OCI-LY3 (cell line): ENCODE data around the gene CATSPER4.

ENCODE experiments used
- H2AFZ ChIP-seq: fragments of 200-600, 300-600 bp; shearing (Covaris generic); 2 replicates; pipeline ENCODE4 v1.6.0; 2014; ENCODE audit warnings: antibody characterized with exemption, low read depth, low read length
- H3K27ac ChIP-seq: fragments of 200-600, 300-600 bp; sonication (generic); 2 replicates; pipeline ENCODE4 v1.5.1; 2014; ENCODE audit warnings: mild to moderate bottlenecking, low read length, moderate library complexity, mixed read lengths
- H3K27me3 ChIP-seq: fragments of 200-600, 300-600 bp; sonication (generic); 2 replicates; pipeline ENCODE4 v1.6.1; 2014; ENCODE audit warnings: low read depth, low read length, mixed read lengths
- H3K36me3 ChIP-seq: fragments of 200-600, 300-600 bp; sonication (generic); replicated peaks from 2 replicates; pipeline ENCODE3; 2014; ENCODE audit warnings: low read depth, low read length, mixed read lengths
- H3K4me1 ChIP-seq: fragments of 300-600, 200-600 bp; sonication (generic); 2 replicates; pipeline ENCODE4 v1.6.1; 2014; ENCODE audit warnings: low read length, mixed read lengths
- H3K4me2 ChIP-seq: fragments of 200-600, 300-600 bp; sonication (generic); 2 replicates; pipeline ENCODE4 v1.6.1; 2014; ENCODE audit warnings: low read length, mixed read lengths
- H3K4me3 ChIP-seq: fragments of 300-600, 200-600 bp; sonication (generic); 2 replicates; pipeline ENCODE4 v1.5.1; 2014; ENCODE audit warnings: antibody characterized with exemption, mild to moderate bottlenecking, low read length, moderate library complexity
- H3K79me2 ChIP-seq: fragments of 300-600, 200-600 bp; shearing (Covaris generic); 2 replicates; pipeline ENCODE4 v1.6.1; 2014; ENCODE audit warnings: mild to moderate bottlenecking, low read length, mixed read lengths
- H3K9ac ChIP-seq: fragments of 300-600, 200-600 bp; shearing (Covaris generic); 2 replicates; pipeline ENCODE4 v1.6.0; 2014; ENCODE audit warnings: mild to moderate bottlenecking, low read length, moderate library complexity
- H3K9me3 ChIP-seq: fragments of 200-600, 300-600 bp; shearing (Covaris generic); 2 replicates; pipeline ENCODE4 v1.6.1; 2014; ENCODE audit warnings: low read length, mixed read lengths; ENCODE audit not compliant: insufficient read depth
- H4K20me1 ChIP-seq: fragments of 200-600, 300-600 bp; sonication (generic); 2 replicates; pipeline ENCODE4 v1.6.1; 2016; ENCODE audit warnings: low read length, mixed read lengths; ENCODE audit not compliant: insufficient read depth
- CTCF ChIP-seq: fragments of 200-600, 300-600 bp; sonication (generic); IDR thresholded peaks from 2 replicates; pipeline ENCODE4 v1.5.1; 2014; ENCODE audit warnings: antibody characterized with exemption, low read length, low read depth
- EZH2phosphoT487 ChIP-seq: fragments of 200-600 bp; shearing (Covaris generic); IDR thresholded peaks from 2 replicates; pipeline ENCODE4 v1.6.1; 2018; ENCODE audit warnings: antibody characterized with exemption, mixed run types, low read depth

CATSPER4 gene

GRCh38 chr1:26158908-26159742 is 31.3 kb upstream of the CATSPER4 start, which contains the start of gene FAM110D:
Gene FAM110D (plus strand): TSS chr1:26159079. CDS start chr1:26161292, 2,213 bp downstream.
- H4K20me1 ChIP-seq: no peaks in the 10 kb centered on the region
- no peak within 1 kb of the TSS for H3K9ac ChIP-seq
- no peaks in the 10 kb centered on the region for H3K36me3 ChIP-seq
- no peak within 1 kb of the TSS for H3K4me3 ChIP-seq
- H3K4me1 ChIP-seq: no peaks in the 10 kb centered on the region
- H3K27me3 ChIP-seq: no peaks in the 10 kb centered on the region
- no peaks in the 10 kb centered on the region for H3K9me3 ChIP-seq
- TF ChIP-seq EZH2phosphoT487 (no peak), CTCF (no peak)
- no peak within 1 kb of the TSS for H3K4me2 ChIP-seq
- no peak within 1 kb of the TSS for H3K27ac ChIP-seq
- no peaks in the 10 kb centered on the region for H3K79me2 ChIP-seq
- H2AFZ ChIP-seq: no peak within 1 kb of the TSS

- Histone ChIP-seq H3K9ac (no peak overlapping the region), H3K79me2 (no peaks in the 10 kb centered on the region), H3K4me2 (no peak overlapping the region), H3K27ac (no peak overlapping the region), H3K4me1 (peaks cover 3% of the 10 kb centered on the region), H2AFZ (no peak overlapping the region), H3K9me3 (no peaks in the 10 kb centered on the region), H3K4me3 (no peak overlapping the region), H3K27me3 (no peaks in the 10 kb centered on the region), H4K20me1 (no peaks in the 10 kb centered on the region), H3K36me3 (no peaks in the 10 kb centered on the region)
- TF ChIP-seq CTCF: no peak
- TF ChIP-seq EZH2phosphoT487: no peak
Measured at GRCh38 chr1:26159743-26160039, 30.7 kb upstream of the CATSPER4 start.

- Histone ChIP-seq H3K4me3 (no peak overlapping the region), H3K4me2 (no peak overlapping the region), H4K20me1 (no peaks in the 10 kb centered on the region)
Measured at GRCh38 chr1:26160527-26161414, 29.6 kb upstream of the CATSPER4 start.

More at GRCh38 chr1:26160527-26161414, 29.6 kb upstream of the CATSPER4 start:
- H3K79me2 ChIP-seq: no peaks in the 10 kb centered on the region
- no peaks in the 10 kb centered on the region for H3K36me3 ChIP-seq
- H2AFZ ChIP-seq: no peak overlapping the region
- TF ChIP-seq CTCF (no peak), EZH2phosphoT487 (no peak)
- H3K9ac ChIP-seq: no peak overlapping the region
- no peak overlapping the region for H3K27ac ChIP-seq
- H3K27me3 ChIP-seq: no peaks in the 10 kb centered on the region
- H3K9me3 ChIP-seq: no peaks in the 10 kb centered on the region
- H3K4me1 ChIP-seq: peaks cover 11% of the 10 kb centered on the region
